Measurements from ENCODE around the gene CHRDL1. TPM values are rescaled to one million over a fixed set of nuclear protein-coding genes. Genes with fewer than 3 reads are reported as not detected.

CHRDL1 gene
- total RNA-seq, 1 donor from 2014 or later: 4.8 TPM

DNA sequence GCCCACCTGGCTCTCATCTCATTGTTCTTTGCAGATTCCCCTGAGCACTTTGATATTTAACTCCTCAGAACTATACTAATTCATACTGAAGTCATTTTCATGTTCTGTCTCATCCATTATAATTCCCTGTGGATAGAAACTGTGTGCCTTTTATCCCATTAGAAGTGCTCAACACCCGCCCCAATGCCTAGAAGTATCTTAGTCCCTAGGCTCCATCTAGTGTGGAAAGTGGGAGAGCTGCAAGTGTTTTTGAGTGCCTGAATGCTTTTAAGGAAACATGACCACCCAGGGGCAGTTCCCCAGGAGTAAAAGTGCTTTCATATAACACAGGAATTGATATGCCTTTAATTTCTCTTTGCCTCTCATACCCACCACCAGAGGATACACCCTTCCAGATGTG lies 117.0 kb downstream of the CHRDL1 start:
- no peaks in the 10 kb centered on the region for H4K20me1 ChIP-seq (ENCODE audit: insufficient read depth, low read length)
- no peak for DNase-seq (ENCODE audit: low read depth)
- Mint-ChIP-seq H3K27me3 (ENCODE audit: low read depth, unreplicated experiment) (no peaks in the 10 kb centered on the region), H3K4me3 (ENCODE audit: unreplicated experiment) (no peak overlapping the region), H3K36me3 (ENCODE audit: low read depth, unreplicated experiment) (no peaks in the 10 kb centered on the region), H3K4me1 (ENCODE audit: low read depth, unreplicated experiment) (peaks cover 3% of the 10 kb centered on the region), H3K9me3 (ENCODE audit: unreplicated experiment) (no peaks in the 10 kb centered on the region), H3K27ac (ENCODE audit: unreplicated experiment) (no peak overlapping the region)
- H3K4me3 ChIP-seq (ENCODE audit: insufficient read depth, low read depth, low read length): no peak overlapping the region
- H3K27me3 ChIP-seq (ENCODE audit: insufficient read depth, low read length): no peaks in the 10 kb centered on the region
- no peak for FAIRE-seq
- no peaks in the 10 kb centered on the region for H3K79me2 ChIP-seq (ENCODE audit: insufficient read depth, low read length)
- H3K9ac ChIP-seq (ENCODE audit: low read length): no peak overlapping the region
- H3K36me3 ChIP-seq (ENCODE audit: insufficient read depth, low read length): no peaks in the 10 kb centered on the region
- H2AFZ ChIP-seq (ENCODE audit: low read depth, low read length): no peak overlapping the region
- TF ChIP-seq, protein P1, sequence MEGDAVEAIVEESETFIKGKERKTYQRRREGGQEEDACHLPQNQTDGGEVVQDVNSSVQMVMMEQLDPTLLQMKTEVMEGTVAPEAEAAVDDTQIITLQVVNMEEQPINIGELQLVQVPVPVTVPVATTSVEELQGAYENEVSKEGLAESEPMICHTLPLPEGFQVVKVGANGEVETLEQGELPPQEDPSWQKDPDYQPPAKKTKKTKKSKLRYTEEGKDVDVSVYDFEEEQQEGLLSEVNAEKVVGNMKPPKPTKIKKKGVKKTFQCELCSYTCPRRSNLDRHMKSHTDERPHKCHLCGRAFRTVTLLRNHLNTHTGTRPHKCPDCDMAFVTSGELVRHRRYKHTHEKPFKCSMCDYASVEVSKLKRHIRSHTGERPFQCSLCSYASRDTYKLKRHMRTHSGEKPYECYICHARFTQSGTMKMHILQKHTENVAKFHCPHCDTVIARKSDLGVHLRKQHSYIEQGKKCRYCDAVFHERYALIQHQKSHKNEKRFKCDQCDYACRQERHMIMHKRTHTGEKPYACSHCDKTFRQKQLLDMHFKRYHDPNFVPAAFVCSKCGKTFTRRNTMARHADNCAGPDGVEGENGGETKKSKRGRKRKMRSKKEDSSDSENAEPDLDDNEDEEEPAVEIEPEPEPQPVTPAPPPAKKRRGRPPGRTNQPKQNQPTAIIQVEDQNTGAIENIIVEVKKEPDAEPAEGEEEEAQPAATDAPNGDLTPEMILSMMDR (IDR thresholded peaks at IDR 0.05; ENCODE audit: insufficient read depth, low read depth, low read length): no peak
- TF ChIP-seq EZH2 (IDR thresholded peaks at IDR 0.05; ENCODE audit: insufficient read depth, low read length): no peak
- no peak overlapping the region for H3K4me2 ChIP-seq (ENCODE audit: low read length)
- no peaks in the 10 kb centered on the region for H3K4me1 ChIP-seq (ENCODE audit: insufficient read depth, low read length)
- no peak overlapping the region for H3K27ac ChIP-seq (ENCODE audit: low read depth, low read length)
- no peaks in the 10 kb centered on the region for H3K9me3 ChIP-seq (ENCODE audit: insufficient read depth, low read depth, low read length)

DNA sequence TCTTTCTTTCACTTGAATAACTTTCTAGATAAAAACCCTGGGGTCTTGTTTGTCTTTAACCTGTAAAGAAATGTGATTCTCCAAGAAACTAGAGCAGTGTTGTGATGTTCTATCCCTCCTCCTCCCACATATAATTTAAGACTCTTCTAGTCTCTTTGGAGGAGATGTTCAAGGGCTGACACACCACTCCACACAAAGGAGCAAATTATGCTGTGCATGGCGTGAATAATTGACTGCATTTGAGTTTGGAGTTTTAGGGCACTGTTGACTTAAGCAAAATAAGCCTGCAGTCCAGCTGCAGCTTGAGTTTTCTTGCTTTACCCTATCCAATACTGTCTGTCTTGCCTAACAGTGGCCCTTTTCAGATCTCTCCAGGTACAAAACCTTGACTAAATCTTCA lies 119.7 kb downstream of the CHRDL1 start:
- TF ChIP-seq, protein P1 (IDR thresholded peaks at IDR 0.05; ENCODE audit: insufficient read depth, low read depth, low read length): no peak
- TF ChIP-seq EZH2 (IDR thresholded peaks at IDR 0.05; ENCODE audit: insufficient read depth, low read length): no peak
- H3K4me3 ChIP-seq (ENCODE audit: insufficient read depth, low read depth, low read length): no peak overlapping the region
- FAIRE-seq: no peak
- no peaks in the 10 kb centered on the region for H4K20me1 ChIP-seq (ENCODE audit: insufficient read depth, low read length)
- H3K79me2 ChIP-seq (ENCODE audit: insufficient read depth, low read length): no peaks in the 10 kb centered on the region
- no peak overlapping the region for H3K9ac ChIP-seq (ENCODE audit: low read length)
- no peaks in the 10 kb centered on the region for H3K9me3 ChIP-seq (ENCODE audit: insufficient read depth, low read depth, low read length)
- H3K4me1 ChIP-seq (ENCODE audit: insufficient read depth, low read length): no peaks in the 10 kb centered on the region
- H3K27ac Mint-ChIP-seq (ENCODE audit: unreplicated experiment): no peak overlapping the region
- H3K4me1 Mint-ChIP-seq (ENCODE audit: low read depth, unreplicated experiment): peaks cover 3% of the 10 kb centered on the region
- H3K27me3 Mint-ChIP-seq (ENCODE audit: low read depth, unreplicated experiment): no peaks in the 10 kb centered on the region
- no peak overlapping the region for H3K27ac ChIP-seq (ENCODE audit: low read depth, low read length)
- H3K4me3 Mint-ChIP-seq (ENCODE audit: unreplicated experiment): no peak overlapping the region
- no peaks in the 10 kb centered on the region for H3K9me3 Mint-ChIP-seq (ENCODE audit: unreplicated experiment)
- no peak overlapping the region for H2AFZ ChIP-seq (ENCODE audit: low read depth, low read length)
- H3K4me2 ChIP-seq (ENCODE audit: low read length): no peak overlapping the region
- no peaks in the 10 kb centered on the region for H3K36me3 ChIP-seq (ENCODE audit: insufficient read depth, low read length)
- no peaks in the 10 kb centered on the region for H3K36me3 Mint-ChIP-seq (ENCODE audit: low read depth, unreplicated experiment)
- DNase-seq (ENCODE audit: low read depth): no peak
- no peaks in the 10 kb centered on the region for H3K27me3 ChIP-seq (ENCODE audit: insufficient read depth, low read length)

DNA sequence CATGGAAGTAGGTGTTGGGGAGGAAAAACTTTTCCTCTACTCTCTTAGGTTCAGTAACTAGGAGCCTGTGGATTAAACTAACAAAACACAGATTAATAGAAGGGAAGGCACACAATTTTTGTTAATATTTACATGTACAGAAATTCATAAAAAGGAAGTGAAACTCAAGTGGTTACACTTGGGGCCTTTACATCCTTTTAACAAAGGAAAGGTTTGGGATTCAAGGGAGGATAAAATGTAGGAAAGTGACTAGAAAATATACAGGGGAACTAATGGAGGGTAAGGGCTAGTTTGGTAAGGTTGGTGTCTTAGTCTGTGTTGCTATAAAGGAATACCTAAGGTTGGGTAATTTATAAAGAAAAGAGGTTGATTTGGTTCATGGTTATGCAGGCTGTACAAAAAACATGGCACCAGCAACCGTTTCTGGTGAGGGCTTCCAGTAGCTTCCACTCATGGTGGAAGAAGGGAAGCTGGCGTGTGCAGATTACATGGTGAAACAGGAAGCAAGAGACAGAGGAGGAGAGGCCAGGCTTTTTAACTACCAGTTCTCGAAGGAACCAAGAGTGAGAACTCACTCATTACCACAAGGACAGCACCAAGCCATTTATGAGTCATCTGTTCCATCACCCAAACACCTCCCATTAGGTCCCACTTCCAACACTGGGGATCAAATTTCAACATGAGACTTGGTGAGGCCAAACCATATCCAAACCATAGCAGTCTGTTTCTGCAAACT lies 124.4 kb downstream of the CHRDL1 start:
- Mint-ChIP-seq H3K4me3 (ENCODE audit: unreplicated experiment) (no peak overlapping the region), H3K27me3 (ENCODE audit: low read depth, unreplicated experiment) (no peaks in the 10 kb centered on the region), H3K4me1 (ENCODE audit: low read depth, unreplicated experiment) (peaks cover 2% of the 10 kb centered on the region), H3K9me3 (ENCODE audit: unreplicated experiment) (no peaks in the 10 kb centered on the region), H3K36me3 (ENCODE audit: low read depth, unreplicated experiment) (no peaks in the 10 kb centered on the region), H3K27ac (ENCODE audit: unreplicated experiment) (no peak overlapping the region)
- no peaks in the 10 kb centered on the region for H3K79me2 ChIP-seq (ENCODE audit: insufficient read depth, low read length)
- no peak overlapping the region for H3K9ac ChIP-seq (ENCODE audit: low read length)
- H3K27ac ChIP-seq (ENCODE audit: low read depth, low read length): no peak overlapping the region
- H3K27me3 ChIP-seq (ENCODE audit: insufficient read depth, low read length): no peaks in the 10 kb centered on the region
- no peaks in the 10 kb centered on the region for H3K4me1 ChIP-seq (ENCODE audit: insufficient read depth, low read length)
- H2AFZ ChIP-seq (ENCODE audit: low read depth, low read length): no peak overlapping the region
- no peaks in the 10 kb centered on the region for H3K9me3 ChIP-seq (ENCODE audit: insufficient read depth, low read depth, low read length)
- no peak overlapping the region for H3K4me2 ChIP-seq (ENCODE audit: low read length)
- TF ChIP-seq EZH2 (IDR thresholded peaks at IDR 0.05; ENCODE audit: insufficient read depth, low read length): no peak
- TF ChIP-seq, protein P1 (IDR thresholded peaks at IDR 0.05; ENCODE audit: insufficient read depth, low read depth, low read length): no peak
- FAIRE-seq: peak; percentile 81
- no peaks in the 10 kb centered on the region for H4K20me1 ChIP-seq (ENCODE audit: insufficient read depth, low read length)
- no peaks in the 10 kb centered on the region for H3K36me3 ChIP-seq (ENCODE audit: insufficient read depth, low read length)
- H3K4me3 ChIP-seq (ENCODE audit: insufficient read depth, low read depth, low read length): no peak overlapping the region
- DNase-seq (ENCODE audit: low read depth): peak; percentile 42
